C4-2B (cell line): ENCODE data around the gene APP.

ENCODE experiments used
- H3K27ac ChIP-seq: fragments of 450-650 bp; 2 replicates; pipeline ENCODE4 v1.5.1; 2017
- CTCF ChIP-seq: fragments of 450-650 bp; conservative IDR thresholded peaks from 2 replicates; pipeline ENCODE4 v1.5.1; 2017; ENCODE audit warnings: mild to moderate bottlenecking
- ZFX ChIP-seq: fragments of 450-650 bp; IDR thresholded peaks from 2 replicates; pipeline ENCODE4 v1.6.1; 2017

The APP gene

GRCh38 chr21:25834381-25834780, 336.2 kb downstream of the APP start:
- H3K27ac ChIP-seq: no peak overlapping the region
- TF ChIP-seq CTCF: no peak
- TF ChIP-seq ZFX: no peak

GRCh38 chr21:25831300-25831960, 339.1 kb downstream of the APP start:
- TF ChIP-seq ZFX (no peak), CTCF (no peak)
- H3K27ac ChIP-seq: no peak overlapping the region
